Right renal pelvis (tissue), 4 donors: ENCODE data around the gene COPS6. TPM values are rescaled to one million over a fixed set of nuclear protein-coding genes. Genes with fewer than 3 reads are reported as not detected.

Experiments
- DNase-seq, 4 donors: peaks; one replicate each; pipeline ENCODE4 v3.0.0-alpha.2; 2013; ENCODE audit warnings: low read depth in 4 of 4, low spot score in 3 of 4, missing footprints in 1 of 4
- polyA plus RNA-seq, 4 donors: library from polyadenylated mRNA; unstranded; fragments of 120-200 nt; gene quantifications; one replicate each; pipeline ENCODE4 v1.2.1, GENCODE V29; 2013; ENCODE audit not compliant: insufficient read length in 4 of 4

COPS6 gene
- 100 to 1,000 TPM; 127 to 138 (median 134) TPM for polyA plus RNA-seq

DNA sequence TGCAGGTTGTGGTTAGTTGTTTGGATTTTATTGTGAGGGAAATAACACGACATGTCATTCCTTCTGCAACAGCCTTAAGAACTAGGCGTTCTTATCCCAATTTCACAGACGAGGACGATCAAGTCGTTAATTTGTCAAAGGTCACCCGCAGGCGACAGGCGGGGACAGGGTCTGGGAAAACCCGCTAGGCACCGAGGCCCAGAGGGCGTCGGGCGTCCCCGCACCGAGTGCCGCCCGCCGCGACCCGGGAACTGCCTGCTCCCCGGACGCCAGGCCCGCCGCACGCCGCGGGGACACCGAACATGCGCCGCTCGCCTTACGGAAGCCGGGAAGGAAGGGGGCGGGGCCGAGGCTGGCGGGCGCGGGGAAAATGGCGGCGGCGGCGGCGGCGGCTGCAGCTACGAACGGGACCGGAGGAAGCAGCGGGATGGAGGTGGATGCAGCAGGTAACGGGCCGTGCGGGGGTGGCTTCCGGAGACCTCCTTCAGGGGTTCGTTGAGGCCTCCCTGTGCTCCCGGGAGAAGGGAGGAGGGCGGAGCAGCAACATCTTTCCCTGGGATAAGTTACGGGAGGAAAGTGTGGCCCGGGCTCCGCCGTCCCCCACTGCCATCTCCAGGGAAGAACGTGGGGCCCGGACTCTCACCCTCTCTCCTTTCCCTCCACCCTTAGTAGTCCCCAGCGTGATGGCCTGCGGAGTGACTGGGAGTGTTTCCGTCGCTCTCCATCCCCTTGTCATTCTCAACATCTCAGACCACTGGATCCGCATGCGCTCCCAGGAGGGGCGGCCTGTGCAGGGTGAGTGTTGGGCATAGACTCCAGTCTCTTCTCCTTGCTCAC, at the start of gene COPS6:
COPS6 (plus strand) TSS at position 349 of the 837 bp plus-strand sequence; CDS start at position 371, 22 bp downstream.
- DNase-seq, result peak in 3 of 4 donors; percentile 61 to 69 (median 61)

DNA sequence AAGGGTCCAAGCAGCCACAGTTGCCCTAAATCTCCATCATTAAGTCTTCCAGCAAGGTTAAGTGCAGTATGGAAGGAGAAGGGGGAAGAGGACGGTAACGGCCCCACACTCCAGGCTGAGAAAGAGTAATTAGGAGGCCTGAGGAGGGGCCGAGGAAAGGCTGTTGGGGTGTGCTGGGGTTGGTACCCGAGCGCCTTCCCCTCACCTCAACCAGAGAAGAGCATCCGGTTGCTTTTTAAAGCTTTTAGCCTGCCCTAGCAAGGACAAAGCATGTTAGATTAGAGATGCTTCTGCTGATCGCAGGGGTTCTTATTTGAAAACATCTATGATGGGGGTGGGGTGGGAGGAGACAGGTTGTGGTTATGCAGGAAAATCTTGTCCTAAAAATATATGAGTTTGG, 48.2 kb upstream of the COPS6 start:
- no peak for DNase-seq

DNA sequence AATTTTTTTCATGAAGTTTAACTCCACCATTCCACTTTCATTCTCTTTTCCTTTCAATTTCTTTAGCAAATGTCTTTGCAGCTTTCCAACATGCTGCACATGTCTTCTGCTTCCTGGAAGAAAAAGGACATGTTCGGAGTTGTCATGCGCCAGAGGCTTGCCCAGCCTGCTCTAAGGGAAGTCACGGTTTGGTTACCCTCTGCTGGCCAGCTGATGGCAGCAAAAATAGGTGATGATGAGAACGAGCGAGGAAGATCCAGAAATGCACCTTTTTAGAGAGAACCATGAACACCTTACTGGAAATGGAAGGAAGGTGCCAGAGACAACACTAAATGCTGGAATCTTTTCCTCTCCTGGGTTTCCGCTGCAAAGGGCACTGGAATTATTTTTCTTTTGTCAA, 44.1 kb upstream of the COPS6 start:
- no peak for DNase-seq

DNA sequence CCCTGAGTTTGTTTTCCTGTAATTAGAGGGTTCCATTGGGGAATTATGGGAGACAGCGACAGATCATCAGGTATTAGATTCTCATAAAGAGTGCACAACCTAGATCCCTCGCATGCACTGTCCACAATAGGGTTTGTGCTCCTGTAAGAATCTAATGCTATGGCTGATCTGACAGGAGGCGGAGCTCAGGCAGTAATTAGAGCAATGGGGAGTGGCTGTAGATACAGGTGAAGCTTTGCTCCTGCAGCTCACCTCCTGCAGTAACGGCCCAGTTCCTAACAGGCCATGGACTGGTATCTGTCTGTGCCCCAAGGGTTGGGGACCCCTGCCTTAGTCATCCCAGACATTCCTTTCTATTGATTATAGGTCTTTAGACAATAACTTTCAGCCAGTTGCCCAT, 40.1 kb upstream of the COPS6 start:
- no peak for DNase-seq

DNA sequence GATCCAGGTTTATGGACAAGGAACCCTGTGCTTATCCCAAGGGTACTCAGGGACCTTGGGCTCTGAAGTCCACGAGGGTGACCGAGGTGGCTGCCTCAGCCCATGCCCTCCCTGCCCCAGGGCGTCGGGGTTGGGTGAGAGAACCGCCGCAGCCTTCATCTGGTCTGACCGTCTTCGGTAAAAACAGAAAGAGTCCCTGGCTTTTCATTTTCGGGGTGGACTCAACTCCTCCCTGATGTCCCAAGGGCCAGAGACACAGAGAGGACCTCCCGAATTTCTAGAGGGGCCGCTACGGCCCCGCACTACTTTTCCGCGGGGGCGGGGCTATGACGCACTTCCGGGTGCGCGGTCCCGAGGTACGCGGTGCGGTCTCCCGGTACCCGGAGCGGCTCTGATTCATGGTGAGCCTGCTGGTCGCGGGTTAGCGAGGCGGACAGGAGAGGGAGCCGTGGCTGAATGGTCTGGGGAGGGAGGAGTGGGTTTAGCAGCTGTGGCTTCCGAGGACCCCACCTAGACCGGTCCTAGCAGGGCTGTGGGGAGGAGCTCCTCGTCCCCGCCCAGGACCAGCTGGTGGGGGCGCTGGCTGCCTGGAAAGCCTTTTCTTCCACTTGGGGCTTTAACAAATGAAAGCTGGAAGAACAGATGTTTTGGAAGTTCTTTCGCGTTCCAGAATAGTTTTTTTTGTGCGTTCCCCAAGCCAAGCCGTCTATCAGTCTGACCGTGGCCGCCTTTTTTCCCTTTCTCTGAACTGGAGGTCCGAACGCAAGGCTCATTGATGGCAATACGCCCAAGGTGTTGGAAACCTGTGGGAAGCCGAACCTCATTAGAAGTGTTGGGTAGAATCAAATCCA, 39.1 kb upstream of the COPS6 start, which contains the start of gene ZSCAN21:
ZSCAN21 (plus strand) TSS at position 334 of the 851 bp plus-strand sequence. CDS start 7,233 bp downstream, outside the sequence.
- DNase-seq, result peak; percentile 69 to 87 (median 74)

DNA sequence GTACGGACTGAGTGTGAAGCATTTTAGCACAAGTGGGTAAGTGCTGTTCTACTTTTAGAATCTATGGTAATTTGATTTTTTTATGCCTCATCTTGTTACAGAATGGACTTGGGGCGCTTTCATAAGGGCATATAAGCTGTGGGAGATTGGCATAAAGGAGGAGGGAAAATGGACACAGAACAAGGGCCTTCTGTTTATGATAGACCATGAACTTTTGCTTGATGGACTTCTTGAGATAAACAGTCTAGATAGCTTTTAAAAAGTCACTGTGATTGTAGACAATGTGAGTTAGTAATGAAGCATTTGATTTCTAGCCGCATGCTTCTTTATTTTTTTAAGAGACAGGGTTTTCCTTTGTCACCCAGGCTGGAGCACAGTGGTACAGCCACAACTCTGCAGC, 37.2 kb upstream of the COPS6 start:
- DNase-seq, result no peak

DNA sequence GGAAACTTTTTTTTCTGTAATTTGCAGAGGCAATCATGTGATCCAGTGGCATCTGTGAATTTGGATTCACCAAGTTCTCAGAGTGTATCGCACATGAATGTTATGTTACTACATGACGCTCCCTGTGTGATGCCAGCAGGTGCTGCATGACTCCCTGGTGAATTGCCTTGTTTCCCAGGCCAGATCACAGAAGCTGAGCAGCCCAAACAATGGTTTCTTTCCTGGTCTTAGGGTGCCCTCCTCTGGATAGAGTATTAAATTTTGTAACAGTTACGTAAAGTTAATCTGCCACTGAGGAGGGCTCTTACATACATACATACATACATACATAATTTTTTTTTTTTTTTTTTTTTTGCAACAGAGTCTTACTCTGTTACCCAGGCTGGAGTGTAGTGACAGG, 35.6 kb upstream of the COPS6 start:
- peak in 2 of 4 donors; percentile 12 to 26 for DNase-seq

DNA sequence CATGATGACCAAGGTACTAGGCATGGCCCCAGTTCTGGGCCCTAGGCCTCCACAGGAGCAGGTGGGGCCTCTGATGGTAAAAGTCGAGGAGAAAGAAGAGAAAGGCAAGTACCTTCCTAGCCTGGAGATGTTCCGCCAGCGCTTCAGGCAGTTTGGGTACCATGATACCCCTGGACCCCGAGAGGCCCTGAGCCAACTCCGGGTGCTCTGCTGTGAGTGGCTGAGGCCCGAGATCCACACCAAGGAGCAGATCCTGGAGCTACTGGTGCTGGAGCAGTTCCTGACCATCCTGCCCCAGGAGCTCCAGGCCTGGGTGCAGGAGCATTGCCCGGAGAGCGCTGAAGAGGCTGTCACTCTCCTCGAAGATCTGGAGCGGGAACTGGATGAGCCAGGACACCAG, 31.8 kb upstream of the COPS6 start:
- DNase-seq, result no peak

DNA sequence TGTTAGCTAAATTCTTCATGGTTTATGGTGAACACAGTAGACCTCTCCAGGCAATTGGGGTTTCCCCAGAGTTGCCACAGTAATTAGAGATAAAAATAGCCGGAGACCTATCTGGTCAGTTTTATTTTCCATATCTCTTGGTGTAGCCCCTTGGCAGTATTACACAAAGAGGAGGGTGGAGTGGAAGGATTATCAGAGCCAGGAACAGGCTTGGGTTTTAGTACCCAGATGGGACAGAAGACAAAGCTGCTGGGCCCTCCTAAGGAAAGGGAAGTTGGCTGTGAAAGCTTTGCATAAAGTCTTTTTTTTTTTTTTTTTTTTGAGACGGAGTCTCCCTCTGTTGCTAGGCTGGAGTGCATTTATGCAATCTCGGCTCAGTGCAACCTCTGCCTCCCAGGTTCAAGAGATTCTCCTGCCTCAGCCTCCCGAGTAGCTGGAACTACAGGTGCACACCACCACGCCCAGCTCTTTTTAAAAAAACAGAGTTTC, 29.5 kb upstream of the COPS6 start:
- no peak for DNase-seq

DNA sequence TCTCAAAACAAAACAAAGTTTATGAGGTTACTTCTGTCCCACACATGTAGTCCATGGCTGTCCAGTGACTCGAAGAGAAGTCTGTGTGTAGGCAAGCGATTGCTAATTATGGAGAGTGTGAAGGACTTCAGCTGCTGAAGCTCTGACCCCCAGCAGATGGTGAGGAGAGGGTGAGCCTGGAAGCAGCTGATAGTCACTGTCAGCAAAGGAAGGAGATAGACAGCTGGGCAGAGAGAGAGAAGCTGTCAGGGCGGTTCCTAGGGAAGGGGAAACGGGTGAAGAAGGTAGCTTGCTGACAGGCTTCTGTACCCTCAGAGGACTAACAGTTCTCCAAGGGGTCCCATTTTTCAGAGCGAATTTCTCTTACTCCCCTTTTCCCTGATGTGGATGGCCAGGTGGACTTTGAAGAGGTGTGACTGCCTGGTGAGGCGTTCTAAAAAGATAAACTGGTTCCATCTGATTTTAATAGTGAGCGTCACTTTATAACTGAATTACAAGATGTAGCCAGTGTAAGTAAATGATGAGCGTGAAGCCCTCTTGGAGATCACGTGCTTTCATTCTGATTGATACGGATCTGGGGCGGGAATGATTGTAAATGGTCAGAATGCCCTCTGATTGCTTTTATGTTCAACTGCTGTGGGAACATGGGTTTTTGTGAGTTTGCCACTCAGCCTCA, 27.1 kb upstream of the COPS6 start:
- no peak for DNase-seq

DNA sequence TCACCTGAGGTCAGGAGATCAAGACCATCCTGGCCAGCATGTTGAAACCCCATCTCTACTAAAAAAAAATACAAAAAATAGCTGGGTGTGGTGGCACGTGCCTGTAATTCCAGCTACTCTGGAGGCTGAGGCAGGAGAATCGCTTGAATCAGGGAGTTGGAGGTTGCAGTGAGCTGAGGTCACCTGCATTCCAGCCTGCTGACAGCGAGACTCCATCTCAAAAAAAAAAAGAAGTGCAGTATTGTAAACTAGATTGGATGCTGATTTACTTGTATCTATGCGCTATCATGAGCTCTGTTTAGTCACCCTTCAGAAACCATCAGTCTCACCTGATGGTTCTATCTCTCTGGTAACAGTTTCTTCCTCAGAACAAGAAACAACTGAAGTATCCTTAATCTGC, 25.4 kb upstream of the COPS6 start:
- no peak for DNase-seq

DNA sequence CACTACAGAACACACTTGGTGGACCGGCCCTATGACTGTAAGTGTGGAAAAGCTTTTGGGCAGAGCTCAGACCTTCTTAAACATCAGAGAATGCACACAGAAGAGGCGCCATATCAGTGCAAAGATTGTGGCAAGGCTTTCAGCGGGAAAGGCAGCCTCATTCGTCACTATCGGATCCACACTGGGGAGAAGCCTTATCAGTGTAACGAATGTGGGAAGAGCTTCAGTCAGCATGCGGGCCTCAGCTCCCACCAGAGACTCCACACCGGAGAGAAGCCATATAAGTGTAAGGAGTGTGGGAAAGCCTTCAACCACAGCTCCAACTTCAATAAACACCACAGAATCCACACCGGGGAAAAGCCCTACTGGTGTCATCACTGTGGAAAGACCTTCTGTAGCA, 24.6 kb upstream of the COPS6 start:
- DNase-seq, result no peak

DNA sequence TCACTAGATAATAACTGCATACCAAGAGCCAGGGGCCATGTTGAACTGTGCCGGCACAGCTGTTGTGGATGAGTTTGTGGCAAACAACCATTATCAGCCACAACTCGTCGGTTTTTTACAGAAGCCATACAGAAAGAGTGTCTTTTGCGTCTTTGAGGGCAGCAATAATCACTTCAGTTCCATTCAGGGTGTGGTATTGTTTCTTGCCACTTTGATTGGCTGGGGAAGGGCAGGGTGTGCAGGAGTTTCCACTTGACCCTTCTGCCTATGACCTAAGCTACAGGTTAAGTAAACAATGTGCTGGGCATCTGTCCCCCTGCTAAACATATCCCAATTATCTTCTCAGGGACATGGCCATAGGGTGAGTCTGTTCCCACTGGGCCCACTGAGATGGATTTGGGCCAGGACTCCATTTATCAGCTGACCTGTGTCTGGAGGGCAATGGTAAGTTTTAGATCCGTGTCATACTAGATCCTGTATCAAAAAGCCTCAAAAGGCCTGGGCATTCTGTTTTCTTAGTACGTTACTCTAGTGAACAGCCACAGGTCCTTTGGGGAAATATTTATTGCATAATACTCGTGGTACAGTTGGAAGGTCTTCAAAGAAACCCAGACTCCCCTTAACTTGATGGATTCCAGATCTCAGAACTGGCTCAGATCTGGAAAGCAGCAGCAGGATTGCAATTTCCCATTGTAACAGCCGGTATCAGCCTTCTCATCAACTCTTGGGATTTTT, 23.1 kb upstream of the COPS6 start:
- peak in 2 of 4 donors; percentile 44 to 49 for DNase-seq

DNA sequence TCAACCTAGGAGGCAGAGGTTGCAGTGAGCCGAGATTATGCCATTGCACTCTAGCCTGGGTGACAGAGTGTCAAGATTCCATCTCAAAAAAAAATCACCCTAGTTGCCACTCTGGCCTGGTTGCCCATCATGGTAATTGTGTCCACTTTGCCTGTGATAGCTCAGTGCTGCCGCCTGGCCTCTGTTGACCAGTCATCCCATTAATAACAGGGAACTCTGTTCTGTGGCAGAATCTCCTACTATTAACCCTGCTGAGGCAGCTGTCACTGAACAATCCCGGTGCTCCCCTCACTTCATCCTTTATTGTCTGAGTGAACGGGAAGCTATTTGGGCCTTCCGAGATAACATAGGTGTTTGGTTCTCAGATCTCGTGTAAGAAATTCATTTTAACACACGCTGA, 21.8 kb upstream of the COPS6 start:
- no peak for DNase-seq

DNA sequence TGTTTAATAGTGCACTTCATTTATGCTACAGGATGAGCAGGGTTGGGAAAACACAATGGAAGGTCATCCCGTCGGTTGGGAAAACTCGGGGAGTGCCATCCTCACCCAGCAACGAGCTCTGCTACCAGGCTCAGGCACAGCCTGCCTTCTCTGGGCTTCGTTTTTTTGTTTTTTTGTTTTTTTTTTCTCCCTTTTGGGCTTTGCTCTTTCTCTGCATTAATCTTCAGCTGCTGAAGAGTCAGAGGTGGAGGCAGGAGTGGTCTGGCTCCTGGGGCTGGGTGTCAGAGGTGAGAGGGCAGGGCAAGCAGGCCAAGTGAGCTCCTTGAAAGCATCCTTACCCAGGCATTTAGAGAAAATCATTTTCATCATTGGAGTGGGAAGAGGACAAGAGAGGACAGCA, 18.8 kb upstream of the COPS6 start:
- DNase-seq, result no peak

DNA sequence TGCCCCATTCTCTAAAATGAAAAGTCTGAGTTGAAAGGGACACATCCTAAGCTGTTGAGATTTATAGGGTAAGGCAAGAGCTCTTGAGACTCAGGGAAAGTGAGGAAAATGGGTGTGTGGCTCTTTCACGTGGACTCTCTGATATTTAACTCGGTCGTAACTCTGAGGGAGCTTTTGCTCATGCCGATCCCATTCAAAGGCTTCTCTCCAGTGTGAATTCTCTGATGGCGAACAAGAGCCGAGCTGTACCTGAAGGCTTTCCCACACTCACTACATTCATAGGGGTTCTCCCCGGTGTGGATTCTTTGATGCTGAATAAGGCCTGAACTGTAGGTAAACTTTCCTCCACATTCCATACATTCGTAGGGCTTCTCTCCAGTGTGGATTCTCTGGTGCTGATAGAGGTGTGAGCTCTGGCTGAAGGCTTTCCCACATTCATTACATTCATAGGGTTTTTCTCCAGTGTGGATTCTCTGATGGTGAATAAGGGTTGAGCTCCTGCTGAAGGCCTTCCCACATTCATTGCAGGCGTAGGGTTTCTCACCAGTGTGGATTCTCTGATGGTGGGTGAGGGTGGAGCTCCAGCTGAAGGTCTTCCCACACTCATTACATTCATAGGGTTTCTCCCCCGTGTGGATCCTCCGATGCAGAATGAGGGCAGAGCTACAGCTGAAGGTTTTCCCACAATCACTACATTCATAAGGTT, 17.6 kb upstream of the COPS6 start:
- DNase-seq, result no peak

DNA sequence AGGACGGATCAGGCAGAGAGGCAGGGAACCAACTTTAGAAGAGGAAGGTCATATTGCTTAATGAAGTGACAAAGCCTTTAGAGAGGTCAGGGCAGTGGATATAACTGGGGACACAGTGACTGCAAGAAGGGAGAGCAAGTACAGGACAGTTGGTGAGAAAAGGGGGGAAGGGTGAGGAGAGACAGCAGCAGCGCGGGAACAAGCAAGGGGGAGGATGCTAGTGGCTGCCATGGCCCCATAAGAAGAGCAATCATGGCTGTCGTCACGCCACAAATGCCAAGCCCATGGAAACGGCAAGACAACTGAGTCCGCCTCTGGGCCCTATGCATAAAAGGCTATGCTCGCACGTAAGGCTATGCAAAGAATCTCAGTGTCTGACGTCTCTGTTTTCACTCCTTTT, 16.3 kb upstream of the COPS6 start:
- DNase-seq, result no peak

DNA sequence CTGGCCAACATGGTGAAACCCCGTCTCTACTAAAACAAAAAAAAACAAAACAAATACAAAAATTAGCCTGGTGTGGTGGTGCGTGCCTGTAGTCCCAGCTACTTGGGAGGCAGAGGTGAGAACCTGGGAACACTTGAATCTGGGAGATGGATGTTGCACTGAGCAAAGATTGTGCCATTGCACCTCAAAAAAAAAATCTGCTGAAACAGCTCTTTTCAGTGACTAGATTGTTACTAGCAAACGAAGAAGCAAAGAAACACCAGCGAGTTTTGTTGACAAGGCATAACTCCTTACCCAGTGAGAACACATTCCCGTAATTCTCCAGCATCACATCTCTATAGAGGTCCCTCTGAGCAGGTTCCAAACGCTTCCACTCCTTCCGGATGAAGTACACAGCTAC, 13.9 kb upstream of the COPS6 start:
- DNase-seq, result no peak

DNA sequence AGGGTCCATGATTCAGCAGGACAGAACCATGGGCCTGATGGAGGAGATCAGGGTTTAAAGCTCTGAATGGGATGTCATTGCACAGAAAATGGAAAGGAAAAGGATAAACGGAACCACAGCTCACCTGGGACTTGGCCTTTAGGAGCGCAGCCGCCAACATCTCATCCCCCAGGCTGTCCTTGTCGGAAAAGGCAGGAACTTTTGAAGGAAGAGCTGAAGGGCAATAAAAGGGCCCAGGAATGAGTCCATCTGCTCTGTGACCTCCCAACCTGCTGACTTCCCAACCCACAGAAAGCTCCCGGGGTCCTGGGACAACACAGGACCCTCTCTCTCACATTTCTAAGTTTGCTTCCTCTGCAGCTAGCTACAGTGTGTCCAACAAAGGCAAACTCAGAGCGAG, 13.4 kb upstream of the COPS6 start:
- DNase-seq, result no peak
